ENCODE results near the gene NAV1. TPM values are rescaled to one million over a fixed set of nuclear protein-coding genes. Genes with fewer than 3 reads are reported as not detected.
"Not testable (repeated sequence)": the region's sequence is repeated elsewhere in the genome, so short reads cannot be mapped to it uniquely, and the experiment has no call there.

Gene NAV1
- polyA plus RNA-seq, 1 donor = 21.6 TPM

- DNase-seq = no peak
Observed at GRCh38 chr1:201504179-201504631, 34.7 kb upstream of the NAV1 start.

GRCh38 chr1:201504799-201505502, 34.0 kb upstream of the NAV1 start:
- DNase-seq = no peak

GRCh38 chr1:201505503-201505890, 33.4 kb upstream of the NAV1 start:
- no peak for DNase-seq

GRCh38 chr1:201506092-201506491, 32.8 kb upstream of the NAV1 start:
- no peak for DNase-seq

GRCh38 chr1:201506557-201507359, 32.2 kb upstream of the NAV1 start, which contains the start of gene CSRP1:
TSS of gene CSRP1 (minus strand) at chr1:201507123. CDS start at chr1:201496303, 10,820 bp downstream.
- DNase-seq = no peak

- no peak for DNase-seq
Observed at GRCh38 chr1:201507360-201507675, 31.6 kb upstream of the NAV1 start.

- no peak for DNase-seq
Observed at GRCh38 chr1:201508809-201509208, 30.1 kb upstream of the NAV1 start.

- no peak for DNase-seq
Observed at GRCh38 chr1:201509601-201510374, 29.1 kb upstream of the NAV1 start.

- no peak for DNase-seq
Observed at GRCh38 chr1:201510734-201511133, 28.2 kb upstream of the NAV1 start.

GRCh38 chr1:201511396-201511940, 27.5 kb upstream of the NAV1 start:
- DNase-seq = no peak

GRCh38 chr1:201511941-201512539, 26.9 kb upstream of the NAV1 start:
- no peak for DNase-seq

GRCh38 chr1:201513498-201514243, 25.3 kb upstream of the NAV1 start:
- DNase-seq = no peak

GRCh38 chr1:201514466-201514865, 24.5 kb upstream of the NAV1 start:
- DNase-seq = no peak

- no peak for DNase-seq
Observed at GRCh38 chr1:201515062-201515750, 23.7 kb upstream of the NAV1 start.

GRCh38 chr1:201515895-201516294, 23.0 kb upstream of the NAV1 start:
- DNase-seq = no peak

GRCh38 chr1:201516511-201517127, 22.3 kb upstream of the NAV1 start:
- no peak for DNase-seq

GRCh38 chr1:201517631-201518030, 21.3 kb upstream of the NAV1 start:
- DNase-seq = no peak

GRCh38 chr1:201518071-201518470, 20.9 kb upstream of the NAV1 start:
- DNase-seq = no peak

- not testable (repeated sequence) for DNase-seq
Observed at GRCh38 chr1:201520046-201520575, 18.8 kb upstream of the NAV1 start.

Data from left kidney (tissue), 2 donors.